WTC11 (cell line): ENCODE results near the gene ZNF417.

Experiments
- ATF3 ChIP-seq: sonication (generic); formaldehyde crosslinking; conservative IDR thresholded peaks from 2 replicates; pipeline ENCODE4 v1.8.1; 2022; ENCODE audit warnings: mild to moderate bottlenecking, missing genetic modification reagents
- CTCF ChIP-seq: fragments of 200-600 bp; IDR thresholded peaks from 2 replicates; pipeline ENCODE4 v1.8.0; 2022; ENCODE audit warnings: antibody characterized with exemption
- NR2C2 ChIP-seq: sonication (generic); formaldehyde crosslinking; IDR thresholded peaks from 2 replicates; pipeline ENCODE4 v1.8.0; 2022; ENCODE audit warnings: mild to moderate bottlenecking, missing genetic modification reagents
- RELA ChIP-seq: sonication (generic); formaldehyde crosslinking; IDR thresholded peaks from 2 replicates; pipeline ENCODE4 v1.8.1; 2022; ENCODE audit warnings: missing genetic modification reagents, mild to moderate bottlenecking, borderline replicate concordance
- ZBTB21 ChIP-seq: sonication (generic); formaldehyde crosslinking; IDR thresholded peaks from 2 replicates; pipeline ENCODE4 v1.8.1; 2023; ENCODE audit warnings: mild to moderate bottlenecking, missing genetic modification reagents, borderline replicate concordance

- TF ChIP-seq ATF3 (CRISPR knock-in tag) (no peak), RELA (no peak), CTCF (no peak), NR2C2 (no peak), ZBTB21 (CRISPR knock-in tag) (no peak)
These were observed 33.3 kb upstream of the ZNF417 start for GRCh38 chr19:57949702-57950101.
